Activated naive CD8-positive, alpha-beta T cell (primary cell): ENCODE results near the gene DOCK3.

Source experiments
- H3K27ac Mint-ChIP-seq: one replicate; pipeline ENCODE4 v1.8.0; 2021; ENCODE audit warnings: mixed read lengths
- H3K27me3 Mint-ChIP-seq: one replicate; pipeline ENCODE4 v1.8.0; 2021; ENCODE audit warnings: mixed read lengths
- H3K36me3 Mint-ChIP-seq: one replicate; pipeline ENCODE4 v1.8.0; 2021; ENCODE audit warnings: mixed read lengths
- H3K4me1 Mint-ChIP-seq: one replicate; pipeline ENCODE4 v1.8.0; 2021; ENCODE audit warnings: low read depth, mixed read lengths
- H3K4me3 Mint-ChIP-seq: one replicate; pipeline ENCODE4 v1.8.0; 2021; ENCODE audit warnings: mild to moderate bottlenecking, mixed read lengths
- H3K9me3 Mint-ChIP-seq: one replicate; pipeline ENCODE4 v1.8.0; 2021; ENCODE audit warnings: low read depth, mixed read lengths

Gene DOCK3

GRCh38 chr3:50674349-50675178 is at the start of gene DOCK3:
TSS of gene DOCK3 (plus strand) at chr3:50674927. CDS start at chr3:50675264, 337 bp downstream.
- H3K4me1 Mint-ChIP-seq, result peaks cover 12% of the 10 kb centered on the region
- H3K4me3 Mint-ChIP-seq, result peak within 1 kb of the TSS; percentile 87
- peak within 1 kb of the TSS; percentile 58 for H3K27ac Mint-ChIP-seq
- H3K27me3 Mint-ChIP-seq, result peaks cover 21% of the 10 kb centered on the region
- no peaks in the 10 kb centered on the region for H3K9me3 Mint-ChIP-seq
- H3K36me3 Mint-ChIP-seq, result no peaks in the 10 kb centered on the region

- no peaks in the 10 kb centered on the region for H3K9me3 Mint-ChIP-seq
- H3K36me3 Mint-ChIP-seq, result peaks cover 6% of the 10 kb centered on the region
- peaks cover 87% of the 10 kb centered on the region for H3K4me1 Mint-ChIP-seq
- no peaks in the 10 kb centered on the region for H3K27me3 Mint-ChIP-seq
- H3K27ac Mint-ChIP-seq, result peak overlapping the region; percentile 96
- H3K4me3 Mint-ChIP-seq, result peak overlapping the region; percentile 75
These were observed 49.2 kb upstream of the DOCK3 start for GRCh38 chr3:50625231-50626182.

- Mint-ChIP-seq H3K27me3 (no peaks in the 10 kb centered on the region), H3K4me1 (peaks cover 89% of the 10 kb centered on the region), H3K27ac (no peak overlapping the region), H3K4me3 (no peak overlapping the region), H3K9me3 (no peaks in the 10 kb centered on the region), H3K36me3 (peaks cover 2% of the 10 kb centered on the region)
These were observed 48.3 kb upstream of the DOCK3 start for GRCh38 chr3:50626401-50626800.

DNA sequence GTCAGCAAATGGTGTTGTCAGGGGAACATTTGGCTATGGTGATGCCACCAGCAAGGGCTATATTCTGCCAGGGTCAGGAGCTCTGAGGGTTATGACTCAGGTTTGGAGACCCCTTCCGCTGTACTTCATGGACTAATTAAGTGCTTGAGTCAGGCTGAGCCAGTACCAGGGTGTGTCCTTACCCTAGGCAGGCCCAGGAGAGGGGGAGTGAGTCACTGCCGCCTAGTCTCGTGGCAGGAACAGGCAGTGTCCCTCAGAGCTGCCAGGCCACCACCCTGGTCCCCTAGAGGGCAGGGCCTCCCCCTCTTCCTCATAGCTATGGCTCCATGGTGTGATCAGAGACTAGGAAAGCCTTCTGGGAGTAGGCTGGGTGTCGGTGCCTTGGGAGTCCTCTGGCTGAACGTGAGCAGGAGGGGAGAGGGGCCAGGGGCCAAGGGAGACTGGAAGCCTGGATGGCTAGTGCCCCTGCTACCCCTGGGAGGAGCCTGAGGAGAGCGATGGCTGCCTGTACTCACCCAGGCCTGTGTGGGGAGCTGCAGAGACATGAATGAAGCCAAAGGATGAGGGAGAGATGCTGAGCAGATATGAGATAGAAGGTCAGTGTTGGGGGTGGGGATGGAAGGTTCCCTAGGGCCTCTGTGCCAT is 47.2 kb upstream of the DOCK3 start:
- Mint-ChIP-seq H3K27ac (peak overlapping the region; percentile 84), H3K4me3 (peak overlapping the region; percentile 23)

DNA sequence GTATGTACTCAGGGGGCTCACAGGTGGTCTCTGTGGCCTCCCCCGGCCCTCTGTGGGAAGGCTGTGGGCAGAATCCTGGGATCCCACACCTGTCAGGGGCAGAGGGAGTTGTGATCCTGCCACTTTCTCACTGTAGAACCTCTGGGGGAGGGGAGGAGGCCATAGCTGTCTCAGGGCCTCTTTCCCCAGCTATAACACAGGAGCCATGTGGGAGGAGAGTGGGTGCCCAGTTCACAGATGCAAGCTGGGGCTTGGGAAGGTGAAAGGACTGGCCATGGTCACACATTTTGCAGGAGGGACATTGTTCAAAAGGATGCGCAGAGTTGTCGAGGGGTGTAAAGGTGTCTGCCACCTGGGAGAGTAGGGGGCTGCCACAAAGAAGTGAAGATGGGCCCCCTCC is 46.1 kb upstream of the DOCK3 start:
- peaks cover 2% of the 10 kb centered on the region for H3K36me3 Mint-ChIP-seq
- H3K4me3 Mint-ChIP-seq, result no peak overlapping the region
- no peaks in the 10 kb centered on the region for H3K27me3 Mint-ChIP-seq
- H3K4me1 Mint-ChIP-seq, result peaks cover 93% of the 10 kb centered on the region
- H3K27ac Mint-ChIP-seq, result no peak overlapping the region
- no peaks in the 10 kb centered on the region for H3K9me3 Mint-ChIP-seq

More for the DNA sequence above, 47.2 kb upstream of the DOCK3 start:
- peaks cover 93% of the 10 kb centered on the region for H3K4me1 Mint-ChIP-seq
- H3K27me3 Mint-ChIP-seq, result no peaks in the 10 kb centered on the region
- H3K36me3 Mint-ChIP-seq, result peaks cover 2% of the 10 kb centered on the region
- no peaks in the 10 kb centered on the region for H3K9me3 Mint-ChIP-seq

DNA sequence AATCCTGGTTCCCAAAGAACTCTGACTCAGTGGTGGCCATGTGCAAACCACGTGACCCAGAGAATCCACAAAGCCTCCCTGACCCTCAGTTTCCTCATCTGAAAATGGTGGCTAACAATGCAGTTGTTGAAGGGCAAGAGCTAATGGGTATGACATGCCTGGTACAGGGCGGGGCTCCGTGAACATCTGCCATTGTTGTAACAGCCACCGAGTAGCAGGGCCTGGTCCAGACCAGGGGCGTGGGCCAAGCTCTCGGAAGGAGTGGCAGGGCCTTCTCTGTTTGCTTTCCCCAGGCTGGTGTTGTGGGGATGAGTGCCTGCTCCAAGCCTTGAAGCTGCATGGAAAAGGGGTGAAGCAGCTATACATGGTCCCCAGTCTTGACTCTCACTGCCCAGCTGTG is 44.3 kb upstream of the DOCK3 start:
- peak overlapping the region; percentile 23 for H3K27ac Mint-ChIP-seq
- H3K4me3 Mint-ChIP-seq, result no peak overlapping the region
- H3K9me3 Mint-ChIP-seq, result no peaks in the 10 kb centered on the region
- no peaks in the 10 kb centered on the region for H3K27me3 Mint-ChIP-seq
- peaks cover 88% of the 10 kb centered on the region for H3K4me1 Mint-ChIP-seq
- H3K36me3 Mint-ChIP-seq, result no peaks in the 10 kb centered on the region

GRCh38 chr3:50630877-50631276 is 43.9 kb upstream of the DOCK3 start:
- Mint-ChIP-seq H3K4me3 (peak overlapping the region; percentile 7), H3K27ac (peak overlapping the region; percentile 78), H3K36me3 (no peaks in the 10 kb centered on the region), H3K4me1 (peaks cover 87% of the 10 kb centered on the region), H3K27me3 (no peaks in the 10 kb centered on the region), H3K9me3 (no peaks in the 10 kb centered on the region)

DNA sequence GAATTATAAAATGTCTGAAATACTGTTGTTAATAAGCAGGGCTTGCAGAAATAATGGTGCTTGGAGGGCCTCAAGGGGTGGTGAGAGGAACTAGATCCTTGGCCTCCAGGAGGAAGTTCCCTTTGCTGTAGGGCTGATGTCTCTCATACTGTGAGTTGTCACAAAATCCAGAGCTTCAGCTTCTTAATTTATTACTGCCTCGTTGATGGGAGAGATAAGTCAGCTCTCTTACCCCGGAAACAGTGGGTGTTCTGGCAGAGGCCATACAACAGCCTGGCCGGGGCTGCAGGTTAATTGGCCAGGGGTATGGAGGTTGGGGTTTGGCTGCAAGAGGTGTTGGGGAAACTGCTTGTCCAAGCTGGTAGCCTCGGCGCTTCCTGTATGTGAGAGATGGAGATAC is 42.3 kb upstream of the DOCK3 start:
- H3K4me1 Mint-ChIP-seq, result peaks cover 89% of the 10 kb centered on the region
- H3K9me3 Mint-ChIP-seq, result no peaks in the 10 kb centered on the region
- H3K36me3 Mint-ChIP-seq, result no peaks in the 10 kb centered on the region
- H3K27ac Mint-ChIP-seq, result peak overlapping the region; percentile 78
- H3K27me3 Mint-ChIP-seq, result no peaks in the 10 kb centered on the region
- H3K4me3 Mint-ChIP-seq, result peak overlapping the region; percentile 61

DNA sequence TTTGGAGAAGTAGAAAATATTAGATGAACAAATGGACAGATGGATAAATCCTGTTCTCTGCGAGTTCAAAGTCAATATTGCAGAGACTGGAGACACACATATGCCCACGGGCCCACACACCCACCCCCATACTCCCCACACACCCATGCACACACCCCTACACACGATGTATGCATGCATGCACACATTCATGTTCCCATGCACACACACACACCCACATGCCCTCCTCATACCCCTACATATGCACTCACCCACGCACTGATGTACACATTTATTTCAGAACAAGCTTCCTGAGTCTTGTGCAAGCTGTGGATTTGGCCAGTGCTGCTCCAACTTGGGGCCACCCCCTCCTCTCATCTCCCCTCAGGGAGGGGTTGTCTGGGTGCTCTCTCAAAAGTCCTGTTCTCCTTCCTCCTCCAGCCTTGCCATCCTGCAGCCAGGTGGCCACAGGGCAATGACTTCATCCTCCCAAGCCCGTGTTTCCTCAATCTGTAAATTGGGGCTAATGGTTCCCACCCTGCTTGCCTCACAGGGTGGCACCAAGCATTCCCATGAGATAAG is 41.4 kb upstream of the DOCK3 start:
- H3K4me3 Mint-ChIP-seq, result peak overlapping the region; percentile 30
- no peaks in the 10 kb centered on the region for H3K9me3 Mint-ChIP-seq
- H3K27me3 Mint-ChIP-seq, result no peaks in the 10 kb centered on the region
- peaks cover 86% of the 10 kb centered on the region for H3K4me1 Mint-ChIP-seq
- no peaks in the 10 kb centered on the region for H3K36me3 Mint-ChIP-seq
- peak overlapping the region; percentile 76 for H3K27ac Mint-ChIP-seq

- peak overlapping the region; percentile 82 for H3K27ac Mint-ChIP-seq
- H3K36me3 Mint-ChIP-seq, result no peaks in the 10 kb centered on the region
- no peak overlapping the region for H3K4me3 Mint-ChIP-seq
- H3K9me3 Mint-ChIP-seq, result no peaks in the 10 kb centered on the region
- peaks cover 80% of the 10 kb centered on the region for H3K4me1 Mint-ChIP-seq
- no peaks in the 10 kb centered on the region for H3K27me3 Mint-ChIP-seq
These were observed 39.7 kb upstream of the DOCK3 start for GRCh38 chr3:50635066-50635465.

DNA sequence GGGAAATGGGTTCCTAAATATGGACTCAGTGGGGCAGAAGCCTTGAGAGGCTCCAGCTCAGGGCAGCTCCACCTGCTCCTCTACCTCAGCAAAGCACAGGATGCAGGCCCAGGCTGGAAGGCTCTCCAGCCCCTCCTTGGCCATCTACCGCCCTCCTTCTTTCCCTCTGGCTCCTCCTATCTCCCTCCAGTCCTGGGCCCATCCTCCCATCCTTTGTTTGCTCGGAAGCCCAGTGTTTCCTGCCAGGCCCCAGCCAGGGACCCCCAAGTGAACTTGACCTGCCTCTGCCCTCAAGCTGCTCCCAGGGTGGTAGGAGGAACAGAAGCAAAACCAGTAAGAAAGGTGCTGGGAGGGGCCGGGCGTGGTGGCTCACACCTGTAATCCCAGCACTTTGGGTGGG is 37.7 kb upstream of the DOCK3 start:
- H3K9me3 Mint-ChIP-seq, result no peaks in the 10 kb centered on the region
- H3K4me3 Mint-ChIP-seq, result no peak overlapping the region
- peaks cover 60% of the 10 kb centered on the region for H3K4me1 Mint-ChIP-seq
- no peak overlapping the region for H3K27ac Mint-ChIP-seq
- H3K36me3 Mint-ChIP-seq, result no peaks in the 10 kb centered on the region
- no peaks in the 10 kb centered on the region for H3K27me3 Mint-ChIP-seq

DNA sequence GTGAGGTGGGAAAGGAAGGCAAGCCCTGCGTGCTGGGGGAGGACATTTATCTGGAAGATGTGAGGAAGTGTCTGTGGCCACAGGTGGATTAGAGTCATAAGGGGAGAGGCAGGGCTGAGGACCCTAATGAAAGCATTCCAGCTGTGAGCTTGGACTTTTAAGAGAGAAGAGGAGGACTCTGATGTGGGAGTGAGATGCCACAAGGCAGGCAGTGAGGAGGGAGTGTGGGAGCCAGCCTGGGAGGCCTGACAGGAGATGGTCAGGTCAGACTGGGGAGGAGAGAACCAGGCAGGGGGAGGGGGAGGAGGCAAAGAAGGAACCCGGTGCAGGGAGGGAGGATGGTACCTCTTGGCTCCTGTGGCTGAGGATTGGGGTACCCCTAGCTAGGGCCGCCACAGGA is 36.8 kb upstream of the DOCK3 start:
- Mint-ChIP-seq H3K4me3 (no peak overlapping the region), H3K9me3 (no peaks in the 10 kb centered on the region), H3K27ac (peak overlapping the region; percentile 64), H3K27me3 (no peaks in the 10 kb centered on the region), H3K36me3 (no peaks in the 10 kb centered on the region), H3K4me1 (peaks cover 51% of the 10 kb centered on the region)

GRCh38 chr3:50639055-50639494 is 35.7 kb upstream of the DOCK3 start:
- Mint-ChIP-seq H3K27me3 (no peaks in the 10 kb centered on the region), H3K36me3 (no peaks in the 10 kb centered on the region), H3K4me3 (no peak overlapping the region), H3K4me1 (peaks cover 39% of the 10 kb centered on the region), H3K27ac (peak overlapping the region; percentile 78), H3K9me3 (no peaks in the 10 kb centered on the region)

DNA sequence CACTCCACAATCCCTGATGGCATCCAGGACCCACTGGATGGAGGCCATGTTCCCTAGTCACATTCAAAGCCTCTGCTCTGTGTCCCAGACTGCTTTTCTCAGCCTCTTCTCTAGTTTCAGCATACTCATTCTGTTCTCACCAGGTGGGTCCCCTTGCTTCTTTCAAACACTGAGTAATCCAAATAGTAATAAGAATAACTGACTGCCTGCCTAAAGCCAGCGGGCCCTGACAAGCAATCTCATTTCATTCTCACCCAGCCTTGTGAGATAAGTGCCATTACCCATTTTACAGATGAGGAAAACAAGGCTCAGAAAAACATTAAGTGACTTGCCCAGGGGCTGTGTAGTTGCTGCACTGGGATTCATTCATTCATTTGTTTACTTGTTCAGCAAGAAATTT is 32.3 kb upstream of the DOCK3 start:
- Mint-ChIP-seq H3K27ac (peak overlapping the region; percentile 6), H3K4me1 (peaks cover 16% of the 10 kb centered on the region), H3K27me3 (no peaks in the 10 kb centered on the region), H3K4me3 (no peak overlapping the region), H3K9me3 (no peaks in the 10 kb centered on the region), H3K36me3 (no peaks in the 10 kb centered on the region)
